GM12892 (cell line): Measurements from ENCODE around the gene PTRH1.

ENCODE experiments used
- POLR2A ChIP-seq: IDR thresholded peaks from 2 replicates; pipeline ENCODE4 v1.6.1; 2011; ENCODE audit warnings: low read depth, low read length, control low read depth
- POLR2AphosphoS5 ChIP-seq: IDR thresholded peaks from 2 replicates; pipeline ENCODE4 v1.6.1; 2011; ENCODE audit warnings: low read depth, low read length, control low read depth

DNA sequence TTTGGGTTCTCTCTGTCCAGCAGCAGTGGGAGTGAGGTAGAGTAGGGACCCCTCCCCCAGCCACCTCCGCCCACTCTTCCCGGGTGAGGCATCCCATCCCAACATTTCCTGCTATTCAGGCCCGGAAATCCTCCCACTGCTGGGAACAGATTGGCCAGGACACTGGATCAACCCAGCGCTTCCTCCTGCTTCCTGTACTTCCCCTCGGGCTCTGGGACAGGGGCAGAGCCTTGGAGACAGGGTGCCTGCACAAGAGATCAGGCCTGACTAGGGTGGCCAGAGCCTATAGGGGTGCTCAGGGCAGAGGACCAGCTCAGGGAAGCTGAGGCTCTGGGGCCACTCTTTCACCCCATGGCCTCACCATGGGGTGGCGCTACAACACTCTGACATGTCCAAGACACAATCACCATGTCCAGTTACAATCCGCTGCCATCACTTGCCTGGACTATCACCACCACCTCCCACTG, 48.5 kb upstream of the PTRH1 start:
- TF ChIP-seq POLR2AphosphoS5 (no peak), POLR2A (no peak)
